CD14-positive monocyte (primary cell): ENCODE measurements around the gene TNFRSF11A. TPM values are rescaled to one million over a fixed set of nuclear protein-coding genes. Genes with fewer than 3 reads are reported as not detected.

Source experiments
- DNase-seq, 3 donors: peaks; one replicate each; pipeline ENCODE4 v3.0.0-alpha.2; 2011 to 2022
- H2AFZ ChIP-seq: 2 replicates; pipeline ENCODE4 v1.6.0; 2012; ENCODE audit warnings: mild to moderate bottlenecking, low read depth, low read length, inconsistent platforms; ENCODE audit not compliant: insufficient read depth, poor library complexity, severe bottlenecking
- H3K27ac ChIP-seq, 2 donors: 1 replicate in 1 of 2; 2 replicates in 1 of 2; pipeline ENCODE4 v1.5.1; 2012 to 2013; ENCODE audit warnings: low read length in 2 of 2, control low read depth in 1 of 2, inconsistent platforms in 1 of 2, low read depth in 1 of 2, mild to moderate bottlenecking in 1 of 2
- H3K27me3 ChIP-seq, 2 donors: one replicate each; pipeline versions ENCODE4 v1.6.0 to v1.6.1; 2011 to 2013; ENCODE audit warnings: low read length in 2 of 2; ENCODE audit not compliant: control insufficient read depth in 2 of 2, insufficient read depth in 2 of 2
- H3K36me3 ChIP-seq, 2 donors: replicated peaks in 1 of 2; 1 replicate in 1 of 2; 2 replicates in 1 of 2; pipeline versions ENCODE4 v1.5.1 to v1.6.1; 2012 to 2013; ENCODE audit warnings: low read length in 2 of 2, control low read depth in 1 of 2, inconsistent platforms in 1 of 2, mild to moderate bottlenecking in 1 of 2; ENCODE audit not compliant: insufficient read depth in 2 of 2, control insufficient read depth in 1 of 2
- H3K4me1 ChIP-seq, 2 donors: 1 replicate in 1 of 2; 2 replicates in 1 of 2; pipeline versions ENCODE4 v1.5.1 to v1.6.1; 2012 to 2013; ENCODE audit warnings: low read length in 2 of 2, control low read depth in 1 of 2, inconsistent platforms in 1 of 2, mild to moderate bottlenecking in 1 of 2, moderate library complexity in 1 of 2; ENCODE audit not compliant: insufficient read depth in 2 of 2, control insufficient read depth in 1 of 2
- H3K4me2 ChIP-seq: replicated peaks from 2 replicates; pipeline ENCODE3; 2012; ENCODE audit warnings: low read length, moderate library complexity, mild to moderate bottlenecking; ENCODE audit not compliant: poor library complexity, severe bottlenecking; ENCODE audit errors: extremely low read depth
- H3K4me3 ChIP-seq, 3 experiments: fragments of 200-600 bp in 1 of 3; sonication (generic) in 1 of 3; replicated peaks in 1 of 3; 1 replicate in 2 of 3; 2 replicates in 1 of 3; pipeline ENCODE4 v1.5.1; 2011 to 2013; ENCODE audit warnings: low read length in 3 of 3, mild to moderate bottlenecking in 3 of 3, control low read depth in 2 of 3, low read depth in 2 of 3, inconsistent platforms in 1 of 3, moderate library complexity in 1 of 3
- H3K79me2 ChIP-seq: 2 replicates; pipeline ENCODE4 v1.6.0; 2012; ENCODE audit warnings: mild to moderate bottlenecking, control low read depth, inconsistent platforms, low read length, moderate library complexity; ENCODE audit not compliant: insufficient read depth
- H3K9ac ChIP-seq: 2 replicates; pipeline ENCODE4 v1.6.0; 2017; ENCODE audit warnings: low read length, mild to moderate bottlenecking; ENCODE audit not compliant: insufficient read depth, poor library complexity, severe bottlenecking
- H3K9me3 ChIP-seq, 2 donors: replicated peaks in 1 of 2; 1 replicate in 1 of 2; 2 replicates in 1 of 2; pipeline versions ENCODE4 v1.5.1 to v1.6.1; 2012 to 2013; ENCODE audit warnings: low read length in 2 of 2, control low read depth in 1 of 2; ENCODE audit not compliant: control insufficient read depth in 1 of 2, insufficient read depth in 1 of 2
- H4K20me1 ChIP-seq: 2 replicates; pipeline ENCODE4 v1.6.0; 2012; ENCODE audit warnings: mild to moderate bottlenecking, low read length, control low read depth, moderate library complexity; ENCODE audit not compliant: insufficient read depth
- H3K27ac Mint-ChIP-seq, 7 donors: one replicate each; pipeline ENCODE4 v1.8.0; 2020; ENCODE audit warnings: mild to moderate bottlenecking in 7 of 7, mixed read lengths in 7 of 7, moderate library complexity in 6 of 7, inconsistent platforms in 2 of 7
- H3K27me3 Mint-ChIP-seq, 3 donors: one replicate each; pipeline ENCODE4 v1.8.0; 2021 to 2022; ENCODE audit warnings: low read depth in 3 of 3, mild to moderate bottlenecking in 3 of 3, mixed read lengths in 3 of 3, moderate library complexity in 3 of 3, inconsistent platforms in 1 of 3
- H3K36me3 Mint-ChIP-seq, 2 donors: one replicate each; pipeline ENCODE4 v1.8.0; 2020; ENCODE audit warnings: mixed read lengths in 2 of 2, inconsistent platforms in 1 of 2, mild to moderate bottlenecking in 1 of 2
- H3K4me1 Mint-ChIP-seq: one replicate; pipeline ENCODE4 v1.8.0; 2020; ENCODE audit warnings: mild to moderate bottlenecking, mixed read lengths
- H3K4me3 Mint-ChIP-seq, 2 donors: one replicate each; pipeline ENCODE4 v1.8.0; 2020; ENCODE audit warnings: mild to moderate bottlenecking in 2 of 2, mixed read lengths in 2 of 2, moderate library complexity in 1 of 2
- H3K9me3 Mint-ChIP-seq, 7 donors: one replicate each; pipeline ENCODE4 v1.8.0; 2020 to 2022; ENCODE audit warnings: mixed read lengths in 7 of 7, mild to moderate bottlenecking in 6 of 7, moderate library complexity in 6 of 7, inconsistent platforms in 2 of 7
- WGBS: methylation state at CpG from one replicate; pipeline ENCODE4 v1.1.5; 2013; ENCODE audit warnings: missing lambda C conversion rate; ENCODE audit not compliant: insufficient coverage; 5-methylcytosine and 5-hydroxymethylcytosine counted together
- intact Hi-C, 2 donors: fragments of 100-400 bp; cut with micrococcal nuclease; formaldehyde crosslinking; loops; one replicate each; pipeline versions ENCODE4 v1.15.0 to v1.15.1; 2023
- polyA plus RNA-seq, 3 donors: library from polyadenylated mRNA; depleted of rRNA in 1 of 3; unstranded in 2 of 3; stranded (reverse) in 1 of 3; fragments of 300-500 nt in 2 of 3; fragments of >200 nt in 1 of 3; fragmentation: Illumina TruSeq in 2 of 3; gene quantifications; 1 replicate in 2 of 3; 2 replicates in 1 of 3; pipeline ENCODE4 v1.2.3, GENCODE V29; 2012 to 2021
- TF ChIP-seq, protein P1 (sequence below): fragments of 200-600 bp; IDR thresholded peaks from one replicate; pipeline ENCODE4 v1.8.0; 2022; ENCODE audit warnings: antibody characterized with exemption, mild to moderate bottlenecking

TNFRSF11A gene
- polyA plus RNA-seq, 3 donors = 0.05 to 0.67 (median 0.24) TPM

DNA sequence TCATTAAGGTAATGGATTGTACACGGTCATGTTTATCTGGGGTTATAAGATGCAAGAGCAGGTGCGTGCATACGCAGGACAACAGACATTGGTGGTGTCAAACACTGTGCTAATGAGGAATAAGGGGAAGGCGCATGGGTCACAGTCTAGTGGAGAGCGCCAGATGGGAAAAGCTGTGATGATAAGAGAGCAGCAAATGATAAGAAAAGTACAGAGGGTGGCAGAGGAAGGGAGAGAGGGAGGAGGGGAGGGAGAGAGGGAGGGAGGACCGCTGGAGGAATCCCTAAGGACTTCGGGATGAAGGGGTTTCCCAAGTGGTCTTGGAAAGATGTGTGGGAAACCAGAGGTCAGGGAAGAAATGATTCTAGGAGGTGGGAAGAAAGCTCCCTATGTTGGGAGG, 2.9 kb downstream of the TNFRSF11A start:
- H3K4me3 ChIP-seq = no peak overlapping the region
- Mint-ChIP-seq H3K27ac (no peak overlapping the region), H3K9me3 (peaks cover 0 to 6% (median 6%) of the 10 kb centered on the region in 7 donors), H3K4me3 (peak overlapping the region in 1 of 2 donors; percentile 64), H3K4me1 (peaks cover 68% of the 10 kb centered on the region), H3K27me3 (peaks cover 61 to 74% (median 62%) of the 10 kb centered on the region in 3 donors), H3K36me3 (peaks cover 13 to 22% of the 10 kb centered on the region in 2 donors)
- H4K20me1 ChIP-seq = no peaks in the 10 kb centered on the region
- H2AFZ ChIP-seq = no peak overlapping the region
- no peaks in the 10 kb centered on the region for H3K36me3 ChIP-seq
- no peak overlapping the region for H3K27ac ChIP-seq
- no peak for DNase-seq
- TF ChIP-seq, protein P1, sequence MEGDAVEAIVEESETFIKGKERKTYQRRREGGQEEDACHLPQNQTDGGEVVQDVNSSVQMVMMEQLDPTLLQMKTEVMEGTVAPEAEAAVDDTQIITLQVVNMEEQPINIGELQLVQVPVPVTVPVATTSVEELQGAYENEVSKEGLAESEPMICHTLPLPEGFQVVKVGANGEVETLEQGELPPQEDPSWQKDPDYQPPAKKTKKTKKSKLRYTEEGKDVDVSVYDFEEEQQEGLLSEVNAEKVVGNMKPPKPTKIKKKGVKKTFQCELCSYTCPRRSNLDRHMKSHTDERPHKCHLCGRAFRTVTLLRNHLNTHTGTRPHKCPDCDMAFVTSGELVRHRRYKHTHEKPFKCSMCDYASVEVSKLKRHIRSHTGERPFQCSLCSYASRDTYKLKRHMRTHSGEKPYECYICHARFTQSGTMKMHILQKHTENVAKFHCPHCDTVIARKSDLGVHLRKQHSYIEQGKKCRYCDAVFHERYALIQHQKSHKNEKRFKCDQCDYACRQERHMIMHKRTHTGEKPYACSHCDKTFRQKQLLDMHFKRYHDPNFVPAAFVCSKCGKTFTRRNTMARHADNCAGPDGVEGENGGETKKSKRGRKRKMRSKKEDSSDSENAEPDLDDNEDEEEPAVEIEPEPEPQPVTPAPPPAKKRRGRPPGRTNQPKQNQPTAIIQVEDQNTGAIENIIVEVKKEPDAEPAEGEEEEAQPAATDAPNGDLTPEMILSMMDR = no peak
- intact Hi-C loops = no loop called here
- no peak overlapping the region for H3K9ac ChIP-seq
- peaks cover 34 to 69% of the 10 kb centered on the region in 2 donors for H3K27me3 ChIP-seq
- H3K4me2 ChIP-seq = no peak overlapping the region
- H3K79me2 ChIP-seq = no peaks in the 10 kb centered on the region
- H3K9me3 ChIP-seq = no peaks in the 10 kb centered on the region
- 97% methylated on average over 7 of the region's 7 CpGs for WGBS
- H3K4me1 ChIP-seq = peaks cover 66 to 77% of the 10 kb centered on the region in 2 donors

DNA sequence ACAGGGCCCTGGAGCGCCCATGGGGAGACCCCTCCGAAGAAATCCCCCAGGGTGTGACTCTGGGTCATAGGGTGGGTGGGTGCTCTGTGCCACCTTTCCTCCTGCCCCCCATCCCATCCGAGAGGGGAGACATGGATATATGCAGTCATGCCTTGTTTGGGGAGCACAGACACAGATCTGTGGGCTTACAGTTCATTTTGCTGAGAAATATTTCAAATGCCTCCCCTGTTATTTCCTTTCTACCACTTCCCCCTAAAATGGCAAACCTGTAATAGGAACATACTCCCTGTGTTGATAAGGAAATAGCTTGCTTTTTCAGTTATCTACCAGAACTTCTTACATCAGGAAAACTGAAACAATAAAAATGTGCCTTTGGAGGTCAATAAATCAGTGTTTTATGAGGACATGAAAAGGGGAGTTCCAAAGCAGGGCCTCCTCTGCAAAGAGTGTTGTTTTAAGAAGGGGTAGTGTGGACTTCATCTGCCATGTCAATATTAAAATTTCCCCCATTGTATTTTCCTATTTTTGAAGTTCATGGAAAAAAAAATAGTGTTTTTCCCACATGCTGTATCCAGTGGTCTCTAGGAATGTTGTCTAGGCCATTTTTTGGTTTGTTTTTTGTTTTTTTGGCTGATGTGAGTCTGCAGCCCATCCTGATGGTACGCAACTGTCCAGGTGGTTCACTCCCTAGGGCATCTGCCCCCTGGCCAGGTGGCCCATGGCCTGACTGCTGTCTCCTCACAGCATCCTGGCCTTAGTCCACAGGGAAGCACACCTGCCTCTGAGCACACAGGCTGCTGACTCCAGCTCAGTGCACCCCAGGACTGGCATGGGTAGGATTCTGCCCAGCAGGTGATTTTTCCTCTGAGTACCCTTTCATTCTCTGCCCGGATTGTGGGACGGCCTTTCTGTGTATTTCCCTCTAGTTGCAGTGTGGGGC, 3.7 kb downstream of the TNFRSF11A start:
- intact Hi-C loops = no loop called here
- H3K27me3 Mint-ChIP-seq = peaks cover 57 to 72% (median 59%) of the 10 kb centered on the region in 3 donors

More for the DNA sequence above, 3.7 kb downstream of the TNFRSF11A start:
- Histone ChIP-seq H3K9ac (no peak overlapping the region), H3K79me2 (no peaks in the 10 kb centered on the region), H3K27ac (no peak overlapping the region), H3K4me2 (no peak overlapping the region), H2AFZ (no peak overlapping the region), H3K36me3 (no peaks in the 10 kb centered on the region), H3K27me3 (peaks cover 25 to 60% of the 10 kb centered on the region in 2 donors), H3K4me3 (no peak overlapping the region), H3K9me3 (no peaks in the 10 kb centered on the region), H3K4me1 (peaks cover 69 to 80% of the 10 kb centered on the region in 2 donors), H4K20me1 (no peaks in the 10 kb centered on the region)
- peaks cover 0 to 6% (median 6%) of the 10 kb centered on the region in 7 donors for H3K9me3 Mint-ChIP-seq
- TF ChIP-seq, protein P1 = no peak
- 83% methylated on average over 3 of the region's 6 CpGs for WGBS
- no peak overlapping the region for H3K27ac Mint-ChIP-seq
- peak overlapping the region in 1 of 2 donors; percentile 79 for H3K4me3 Mint-ChIP-seq
- peaks cover 13 to 22% of the 10 kb centered on the region in 2 donors for H3K36me3 Mint-ChIP-seq
- peaks cover 72% of the 10 kb centered on the region for H3K4me1 Mint-ChIP-seq
- no peak for DNase-seq
